ENCODE measurements around the gene ZNF48.

Gene ZNF48

GRCh38 chr16:30365200-30365599, 30.0 kb upstream of the ZNF48 start:
- TF ChIP-seq CTCF (IDR thresholded peaks at IDR 0.05), result no peak

GRCh38 chr16:30366511-30366910, 28.7 kb upstream of the ZNF48 start:
- TF ChIP-seq CTCF (IDR thresholded peaks at IDR 0.05), result no peak

GRCh38 chr16:30367349-30368009, 27.7 kb upstream of the ZNF48 start:
- no peak for TF ChIP-seq CTCF (IDR thresholded peaks at IDR 0.05)

- no peak for TF ChIP-seq CTCF (IDR thresholded peaks at IDR 0.05)
These were observed 27.0 kb upstream of the ZNF48 start for GRCh38 chr16:30368122-30368791.

GRCh38 chr16:30368792-30369090, 26.5 kb upstream of the ZNF48 start:
- no peak for TF ChIP-seq CTCF (IDR thresholded peaks at IDR 0.05)

GRCh38 chr16:30369091-30369937, 25.9 kb upstream of the ZNF48 start:
- TF ChIP-seq CTCF (IDR thresholded peaks at IDR 0.05), result no peak

GRCh38 chr16:30369938-30370455, 25.2 kb upstream of the ZNF48 start:
- TF ChIP-seq CTCF (IDR thresholded peaks at IDR 0.05), result no peak

Measured in LNCAP (cell line).